ENCODE results near the gene NPAS3. TPM values are rescaled to one million over a fixed set of nuclear protein-coding genes. Genes with fewer than 3 reads are reported as not detected.

NPAS3 gene
- total and polyA plus RNA-seq, 2 donors (not counting 1 experiment from before 2014, with no cell fraction given), result 0.10 to 0.50 TPM

GRCh38 chr14:33612197-33612505 is 673.5 kb downstream of the NPAS3 start:
- H3K4me1 ChIP-seq (ENCODE audit: control insufficient read depth, extremely low read depth, insufficient read depth, low read length), result no peaks in the 10 kb centered on the region
- no peak overlapping the region for H3K9ac ChIP-seq (ENCODE audit: insufficient read depth, low read length)
- no peak for DNase-seq (ENCODE audit: low read depth in 2 of 2)
- no peaks in the 10 kb centered on the region for H3K79me2 ChIP-seq (ENCODE audit: control insufficient read depth, insufficient read depth, low read length)
- H3K9me3 ChIP-seq (ENCODE audit: control insufficient read depth, insufficient read depth, low read depth, low read length), result no peaks in the 10 kb centered on the region
- H3K4me3 ChIP-seq (replicated peaks in 1 of 4; ENCODE audit: control extremely low read depth in 1 of 4, insufficient read depth in 1 of 4, low read depth in 3 of 4, low read length in 4 of 4), result no peak overlapping the region
- no peaks in the 10 kb centered on the region for H3K36me3 ChIP-seq (ENCODE audit: control insufficient read depth, insufficient read depth, low read length)
- H2AFZ ChIP-seq (ENCODE audit: low read length), result no peak overlapping the region
- H3K4me2 ChIP-seq (ENCODE audit: extremely low read depth, insufficient read depth, low read length), result no peak overlapping the region
- H3K27ac ChIP-seq (ENCODE audit: insufficient read depth, low read length), result no peak overlapping the region
- H4K20me1 ChIP-seq (ENCODE audit: control insufficient read depth, extremely low read depth, insufficient read depth, low read length), result no peaks in the 10 kb centered on the region
- H3K27me3 ChIP-seq (ENCODE audit: control insufficient read depth, insufficient read depth, low read length), result no peaks in the 10 kb centered on the region
- TF ChIP-seq CTCF (conservative IDR thresholded peaks at IDR 0.05 in 1 of 2, IDR thresholded peaks at IDR 0.05 in 1 of 2; ENCODE audit: low read depth in 1 of 2, low read length in 2 of 2) (no peak), EZH2 (IDR thresholded peaks at IDR 0.05; ENCODE audit: low read length, missing control alignments) (no peak)

GRCh38 chr14:33617154-33617553 is 678.5 kb downstream of the NPAS3 start:
- Histone ChIP-seq H3K4me2 (ENCODE audit: extremely low read depth, insufficient read depth, low read length) (peak overlapping the region; percentile 0), H4K20me1 (ENCODE audit: control insufficient read depth, extremely low read depth, insufficient read depth, low read length) (no peaks in the 10 kb centered on the region), H3K27ac (ENCODE audit: insufficient read depth, low read length) (no peak overlapping the region), H3K9me3 (ENCODE audit: control insufficient read depth, insufficient read depth, low read depth, low read length) (no peaks in the 10 kb centered on the region), H3K27me3 (ENCODE audit: control insufficient read depth, insufficient read depth, low read length) (no peaks in the 10 kb centered on the region), H3K4me1 (ENCODE audit: control insufficient read depth, extremely low read depth, insufficient read depth, low read length) (no peaks in the 10 kb centered on the region), H3K36me3 (ENCODE audit: control insufficient read depth, insufficient read depth, low read length) (no peaks in the 10 kb centered on the region), H3K4me3 (replicated peaks in 1 of 4; ENCODE audit: control extremely low read depth in 1 of 4, insufficient read depth in 1 of 4, low read depth in 3 of 4, low read length in 4 of 4) (no peak overlapping the region), H2AFZ (ENCODE audit: low read length) (no peak overlapping the region), H3K9ac (ENCODE audit: insufficient read depth, low read length) (no peak overlapping the region), H3K79me2 (ENCODE audit: control insufficient read depth, insufficient read depth, low read length) (no peaks in the 10 kb centered on the region)
- TF ChIP-seq CTCF (conservative IDR thresholded peaks at IDR 0.05 in 1 of 2, IDR thresholded peaks at IDR 0.05 in 1 of 2; ENCODE audit: low read depth in 1 of 2, low read length in 2 of 2) (no peak), EZH2 (IDR thresholded peaks at IDR 0.05; ENCODE audit: low read length, missing control alignments) (no peak)
- DNase-seq (ENCODE audit: low read depth in 2 of 2), result peak; percentile 83 to 94

- H3K4me2 ChIP-seq (ENCODE audit: extremely low read depth, insufficient read depth, low read length), result no peak overlapping the region
- H3K9ac ChIP-seq (ENCODE audit: insufficient read depth, low read length), result no peak overlapping the region
- no peaks in the 10 kb centered on the region for H3K79me2 ChIP-seq (ENCODE audit: control insufficient read depth, insufficient read depth, low read length)
- H3K27ac ChIP-seq (ENCODE audit: insufficient read depth, low read length), result no peak overlapping the region
- no peaks in the 10 kb centered on the region for H3K36me3 ChIP-seq (ENCODE audit: control insufficient read depth, insufficient read depth, low read length)
- TF ChIP-seq CTCF (conservative IDR thresholded peaks at IDR 0.05 in 1 of 2, IDR thresholded peaks at IDR 0.05 in 1 of 2; ENCODE audit: low read depth in 1 of 2, low read length in 2 of 2), result no peak
- TF ChIP-seq EZH2 (IDR thresholded peaks at IDR 0.05; ENCODE audit: low read length, missing control alignments), result no peak
- no peaks in the 10 kb centered on the region for H3K27me3 ChIP-seq (ENCODE audit: control insufficient read depth, insufficient read depth, low read length)
- H3K4me3 ChIP-seq (replicated peaks in 1 of 4; ENCODE audit: control extremely low read depth in 1 of 4, insufficient read depth in 1 of 4, low read depth in 3 of 4, low read length in 4 of 4), result no peak overlapping the region
- H4K20me1 ChIP-seq (ENCODE audit: control insufficient read depth, extremely low read depth, insufficient read depth, low read length), result no peaks in the 10 kb centered on the region
- DNase-seq (ENCODE audit: low read depth in 2 of 2), result peak in 1 of 2 donors; percentile 71
- no peaks in the 10 kb centered on the region for H3K9me3 ChIP-seq (ENCODE audit: control insufficient read depth, insufficient read depth, low read depth, low read length)
- H2AFZ ChIP-seq (ENCODE audit: low read length), result no peak overlapping the region
- no peaks in the 10 kb centered on the region for H3K4me1 ChIP-seq (ENCODE audit: control insufficient read depth, extremely low read depth, insufficient read depth, low read length)
Measured at GRCh38 chr14:33618361-33619105, 679.9 kb downstream of the NPAS3 start.
